ENCODE measurements around the gene KRT83.

KRT83 gene

DNA sequence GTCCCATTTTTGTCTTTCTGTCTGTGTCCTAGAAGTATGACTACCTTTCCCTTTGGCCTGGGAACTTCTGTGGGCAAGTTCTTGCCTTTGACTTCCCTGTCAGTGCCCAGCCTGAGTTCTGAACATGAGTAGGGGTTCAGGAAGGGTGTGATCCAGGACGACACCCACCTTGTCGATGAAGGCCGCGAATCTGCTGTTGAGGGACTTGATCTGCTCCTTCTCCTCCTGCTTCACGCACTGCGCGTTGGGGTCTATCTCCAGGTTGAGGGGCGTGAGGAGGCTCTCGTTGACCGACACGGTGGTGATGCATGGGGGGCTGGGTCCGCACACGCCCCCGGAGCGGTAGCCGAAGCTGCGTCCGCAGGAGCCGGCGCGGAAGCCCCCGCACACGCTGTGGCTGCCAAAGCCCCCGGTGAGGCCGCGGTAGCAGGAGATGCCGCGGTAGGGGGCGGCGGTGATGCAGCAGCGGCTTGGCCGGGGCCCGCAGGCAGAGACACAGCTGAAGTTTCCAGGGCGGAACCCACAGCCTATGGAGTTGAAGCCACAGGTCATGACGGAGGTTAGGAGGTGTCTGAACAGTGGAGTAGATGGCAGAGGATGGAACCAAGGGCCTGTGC, at the start of gene KRT83:
KRT83 (minus strand) TSS at position 615 of the 617 bp plus-strand sequence; CDS start at position 552, 63 bp downstream.
- DNase-seq = no peak

DNA sequence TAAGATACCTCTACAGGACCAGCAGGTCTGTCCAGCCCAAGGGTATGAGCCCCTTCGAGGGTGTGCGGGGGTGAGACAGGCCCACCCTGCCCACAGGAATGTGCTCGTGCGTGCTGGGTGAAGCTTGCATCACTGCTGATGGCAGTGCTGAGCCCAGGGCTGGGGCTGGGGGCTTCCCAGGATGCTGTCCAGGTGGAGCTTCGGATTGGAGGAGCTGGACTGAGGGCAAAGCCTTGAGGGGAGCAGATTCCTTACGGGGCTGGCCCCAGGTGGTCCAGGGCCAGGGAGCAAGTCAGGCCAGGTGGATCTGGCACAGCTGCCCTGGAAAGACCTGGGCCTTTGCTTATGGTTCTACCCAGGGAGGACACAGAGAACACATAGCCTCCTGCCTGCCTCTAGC, 48.6 kb upstream of the KRT83 start:
- no peak for DNase-seq

DNA sequence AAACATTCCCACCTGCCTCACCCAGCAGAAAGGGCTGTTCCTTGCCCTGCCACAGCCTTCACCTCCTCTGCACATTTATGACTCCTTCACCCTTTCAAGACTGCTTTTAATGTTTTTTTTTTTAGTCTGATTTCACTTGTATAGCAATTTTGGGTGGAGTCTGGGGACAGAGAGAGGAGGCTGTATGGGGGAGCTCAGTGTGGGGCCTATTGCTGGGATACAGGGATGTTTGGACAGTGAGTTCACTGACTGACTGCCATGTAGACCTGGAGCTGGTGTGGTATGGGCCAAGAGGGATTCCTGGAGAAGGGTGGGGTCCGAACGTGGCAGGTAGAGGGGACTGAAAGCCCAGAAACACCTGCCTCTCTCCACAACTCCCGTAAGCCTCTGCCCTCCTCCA, 48.0 kb upstream of the KRT83 start:
- DNase-seq = no peak

DNA sequence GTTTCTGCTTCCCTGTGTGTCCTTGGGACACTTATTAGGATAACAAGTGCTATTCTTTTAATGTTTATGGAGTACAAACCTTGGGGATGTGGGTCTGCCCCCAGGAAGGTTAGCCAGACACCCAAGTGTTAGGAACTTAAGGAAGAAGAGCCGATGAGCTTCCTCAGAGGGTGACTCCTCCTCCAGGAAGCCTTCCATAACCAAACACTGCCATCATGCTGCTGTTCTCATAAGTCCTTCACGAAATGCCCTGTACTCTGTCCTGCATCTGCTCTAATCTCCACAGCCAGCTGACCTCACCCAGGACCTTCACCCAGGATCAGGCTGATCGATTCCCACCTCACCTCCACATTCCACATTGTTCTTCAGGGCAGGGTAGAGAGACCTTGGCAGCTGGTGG, 47.3 kb upstream of the KRT83 start:
- no peak for DNase-seq

DNA sequence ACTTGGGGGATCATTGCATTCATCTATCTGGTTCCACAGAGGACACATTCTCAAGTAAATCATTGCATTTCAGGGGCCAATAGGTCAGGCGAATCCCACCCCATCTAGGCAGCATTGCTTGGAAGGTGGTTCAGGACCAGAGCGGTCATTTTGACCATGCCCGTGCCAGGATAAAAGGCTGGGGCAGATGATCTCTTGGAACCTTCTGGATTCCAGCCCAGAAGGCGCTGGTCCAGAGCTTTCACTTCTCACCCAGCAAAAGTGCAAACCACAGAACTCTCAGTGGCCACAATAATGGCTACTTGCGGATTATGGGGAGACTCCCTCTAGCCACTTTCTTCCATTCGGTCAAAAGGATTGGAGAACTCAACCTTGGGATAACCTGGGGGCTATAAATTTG, 46.7 kb upstream of the KRT83 start:
- no peak for DNase-seq

DNA sequence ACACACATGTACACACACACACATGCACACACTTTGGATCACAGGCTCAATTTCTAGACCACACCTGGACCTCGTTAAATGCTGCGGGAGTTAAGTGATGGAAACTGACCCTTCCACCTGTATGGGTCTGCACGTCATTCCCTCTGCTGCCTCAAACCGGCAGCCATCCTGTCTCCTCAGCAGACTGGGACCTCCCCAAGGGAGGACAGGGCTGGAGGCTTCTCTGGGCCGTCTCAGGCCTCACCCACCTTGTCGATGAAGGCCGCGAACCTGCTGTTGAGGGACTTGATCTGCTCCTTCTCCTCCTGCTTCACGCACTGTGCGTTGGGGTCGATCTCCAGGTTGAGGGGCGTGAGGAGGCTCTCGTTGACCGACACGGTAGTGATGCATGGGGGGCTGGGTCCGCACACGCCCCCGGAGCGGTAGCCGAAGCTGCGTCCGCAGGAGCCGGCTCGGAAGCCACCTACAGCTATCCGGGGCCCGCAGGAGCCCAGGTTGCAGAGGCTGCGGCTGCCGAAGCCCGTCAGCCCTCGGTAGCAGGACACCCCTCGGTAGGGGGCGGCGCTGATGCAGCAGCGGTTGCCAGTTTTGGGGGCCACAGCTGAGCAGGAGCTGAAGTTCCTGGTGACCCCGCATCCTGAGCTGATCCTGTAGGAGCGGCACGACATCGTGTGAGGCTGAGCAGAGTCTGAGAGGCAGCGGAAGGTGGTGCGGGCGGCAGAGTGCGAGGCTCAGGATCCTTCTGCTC, 45.7 kb upstream of the KRT83 start, which contains the start of gene KRT85:
KRT85 (minus strand) TSS at position 744 of the 748 bp plus-strand sequence; CDS start at position 668, 76 bp downstream.
- DNase-seq = no peak

DNA sequence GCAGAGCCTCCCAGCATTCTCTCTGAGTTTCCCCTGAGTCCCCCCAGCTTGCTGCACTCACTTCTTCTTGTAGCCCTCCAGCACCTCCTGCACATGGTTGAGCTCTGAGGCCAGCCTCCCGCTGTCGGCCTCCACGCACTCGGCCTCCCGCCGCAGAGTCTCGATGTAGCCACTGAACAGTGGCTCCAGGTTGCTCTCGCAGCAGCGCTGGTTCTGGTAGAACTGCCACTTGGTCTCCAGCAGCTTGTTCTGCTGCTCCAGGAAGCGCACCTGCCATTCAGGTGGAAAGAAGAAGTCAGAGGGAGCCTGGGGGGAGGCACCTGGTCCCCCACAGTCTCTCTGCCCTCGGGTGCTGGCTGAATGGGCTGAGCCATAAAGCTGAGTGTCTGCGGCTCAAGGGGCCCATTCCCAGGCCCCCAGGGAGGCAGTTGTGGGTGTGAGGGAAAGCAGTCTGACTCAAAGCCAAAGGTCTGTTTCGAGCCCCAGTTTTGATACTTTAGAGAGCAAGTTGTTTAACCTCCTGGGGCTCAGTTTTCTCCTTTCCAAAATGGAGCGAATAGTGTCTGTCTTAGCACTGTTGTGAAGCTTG, 43.8 kb upstream of the KRT83 start:
- no peak for DNase-seq

DNA sequence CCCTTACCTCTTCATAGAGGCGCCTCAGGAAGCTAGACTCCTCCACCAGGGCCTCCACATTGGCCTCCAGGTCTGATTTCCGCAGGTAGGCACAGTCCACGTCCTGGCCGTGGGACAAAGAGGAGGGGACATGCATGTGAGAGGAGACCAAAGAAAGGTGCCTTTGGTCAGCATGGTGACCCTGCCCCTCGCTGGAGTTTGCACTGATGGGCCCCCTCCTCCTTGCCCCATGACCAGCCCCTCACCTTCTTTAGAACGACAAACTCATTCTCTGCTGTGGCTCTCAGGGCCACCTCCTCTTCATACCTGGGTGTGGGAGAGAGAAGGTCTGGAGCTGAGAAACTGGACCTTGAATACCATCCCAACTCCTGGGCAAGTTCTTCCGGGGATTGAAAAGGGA, 42.9 kb upstream of the KRT83 start:
- DNase-seq = no peak

DNA sequence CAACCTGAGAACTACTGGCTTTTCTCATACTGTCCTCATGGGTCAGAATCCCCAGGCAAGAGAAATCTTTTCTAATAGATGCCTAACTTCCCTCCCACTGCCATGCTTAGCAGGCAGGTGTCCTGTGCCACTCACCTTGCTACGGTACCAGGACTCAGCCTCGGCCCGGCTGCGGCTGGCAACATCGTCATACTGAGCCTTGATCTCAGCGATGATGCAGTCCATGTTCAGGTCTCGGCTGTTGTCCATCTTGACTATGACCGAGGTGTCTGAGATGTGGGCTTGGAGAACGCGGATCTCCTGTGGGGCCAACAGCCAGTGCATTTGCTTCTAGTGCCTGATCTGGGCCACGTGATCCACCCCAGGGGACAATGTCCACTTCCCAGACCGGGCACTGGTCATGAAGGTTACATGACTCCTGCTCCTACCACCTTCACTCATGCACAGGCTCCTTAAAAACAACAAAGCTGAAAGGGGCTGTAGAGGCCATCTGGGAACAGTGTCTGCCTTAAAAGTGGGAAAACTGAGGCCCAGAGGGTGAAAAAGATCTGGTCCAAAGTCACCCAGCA, 42.0 kb upstream of the KRT83 start:
- no peak for DNase-seq

DNA sequence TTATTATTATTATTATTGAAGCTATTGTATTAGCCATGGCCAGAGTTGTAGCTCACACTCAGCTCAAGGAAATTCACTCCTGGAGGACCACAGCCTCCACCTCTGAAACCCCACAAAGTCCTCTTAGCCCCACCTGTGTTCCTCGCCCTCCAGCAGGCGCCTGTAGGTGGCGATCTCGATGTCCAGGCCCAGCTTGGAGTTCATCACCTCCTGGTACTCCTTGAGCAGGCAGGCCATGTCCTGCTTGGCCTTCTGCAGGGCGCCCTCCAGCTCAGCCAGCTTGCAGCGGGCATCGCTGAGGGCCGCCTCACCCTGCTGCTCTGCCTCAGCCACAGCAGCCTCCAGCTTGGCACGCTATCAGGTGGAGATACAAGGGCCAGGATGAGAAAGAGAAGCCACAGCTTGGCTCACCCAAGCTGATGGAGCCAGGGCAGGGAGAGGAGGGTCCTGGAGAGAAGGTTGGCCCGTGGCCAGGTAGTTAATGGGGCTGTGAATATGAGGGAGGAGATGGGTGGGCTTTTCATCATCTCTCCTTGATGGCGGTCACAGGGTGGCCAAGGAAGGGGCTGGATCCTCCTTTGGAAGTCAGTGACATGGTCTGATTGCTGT, 41.0 kb upstream of the KRT83 start:
- peak in 1 of 2 experiments; percentile 11 for DNase-seq

DNA sequence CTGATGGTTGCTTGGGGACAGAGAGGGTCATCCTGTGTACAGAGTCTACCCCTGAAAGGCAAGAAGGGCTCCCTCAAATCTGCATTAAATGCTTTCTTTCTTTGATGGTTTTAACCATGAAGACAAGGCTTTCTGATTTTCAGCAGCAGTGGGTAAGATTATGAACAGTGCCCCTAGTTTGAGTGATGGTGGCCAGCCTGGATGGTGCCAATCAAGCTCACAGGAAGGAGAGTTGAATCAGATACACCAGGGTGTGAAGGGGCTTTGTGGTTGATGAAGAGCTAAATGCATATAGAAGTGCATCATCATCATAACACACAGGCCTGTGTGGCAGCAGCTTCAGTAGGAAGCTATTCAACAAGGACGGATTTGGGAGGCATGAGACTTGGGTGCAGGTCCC, 40.4 kb upstream of the KRT83 start:
- no peak for DNase-seq

DNA sequence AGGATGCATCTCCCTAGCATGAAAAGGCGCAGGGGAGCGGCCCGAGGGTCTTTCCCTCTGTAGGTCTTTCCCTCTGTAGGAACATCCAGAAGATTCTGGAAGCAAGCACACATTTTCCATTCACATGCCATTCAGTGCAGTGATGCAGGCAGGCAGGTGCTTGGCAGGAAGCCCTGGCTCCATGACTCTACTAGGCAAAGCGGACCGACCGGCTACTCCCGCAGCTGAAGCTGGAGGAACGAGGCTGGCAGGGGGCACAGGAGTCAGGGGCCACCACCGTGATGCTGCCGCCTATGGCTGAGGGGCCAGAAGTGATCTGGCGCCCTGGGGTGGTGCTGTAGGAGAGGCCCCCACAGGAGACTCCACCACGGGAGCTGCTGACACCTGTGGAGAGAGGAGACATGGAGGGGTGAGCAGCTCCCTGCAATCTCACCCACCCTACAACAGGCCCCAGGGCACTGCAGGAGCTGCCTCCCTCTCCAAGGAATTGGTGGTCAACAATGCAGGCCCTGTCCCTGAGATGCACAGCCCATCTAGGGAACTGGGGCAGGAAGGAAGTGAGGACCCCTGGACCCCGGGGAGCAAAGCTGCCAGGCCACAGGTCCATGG, 39.6 kb upstream of the KRT83 start:
- no peak for DNase-seq

DNA sequence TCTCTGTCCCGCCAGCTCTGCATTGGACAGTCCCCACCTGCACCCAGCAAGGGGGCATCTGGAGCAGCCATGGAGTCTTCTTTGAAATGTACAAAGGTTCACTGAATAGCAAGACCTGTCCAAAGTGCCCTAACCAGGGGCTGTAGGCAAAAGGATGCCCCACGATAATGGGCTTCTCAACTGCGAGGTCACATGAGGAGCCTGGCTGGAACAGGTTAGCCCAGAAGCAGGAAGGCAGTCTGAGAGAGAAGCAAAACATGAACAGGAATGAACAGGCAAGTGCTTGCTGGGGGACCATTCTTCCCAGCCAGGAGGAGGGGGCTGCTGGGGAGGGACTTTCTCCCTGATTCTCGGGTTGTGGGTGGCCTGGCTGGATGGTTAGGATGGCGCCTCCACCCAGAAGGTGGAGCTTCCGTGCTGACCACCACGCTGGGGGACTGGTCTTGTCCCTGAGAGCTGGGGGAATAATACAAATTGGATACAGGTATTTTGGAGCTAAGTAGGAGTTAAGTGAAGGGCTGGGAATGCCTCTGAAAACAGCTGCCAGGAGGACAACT, 39.0 kb upstream of the KRT83 start:
- DNase-seq = no peak

DNA sequence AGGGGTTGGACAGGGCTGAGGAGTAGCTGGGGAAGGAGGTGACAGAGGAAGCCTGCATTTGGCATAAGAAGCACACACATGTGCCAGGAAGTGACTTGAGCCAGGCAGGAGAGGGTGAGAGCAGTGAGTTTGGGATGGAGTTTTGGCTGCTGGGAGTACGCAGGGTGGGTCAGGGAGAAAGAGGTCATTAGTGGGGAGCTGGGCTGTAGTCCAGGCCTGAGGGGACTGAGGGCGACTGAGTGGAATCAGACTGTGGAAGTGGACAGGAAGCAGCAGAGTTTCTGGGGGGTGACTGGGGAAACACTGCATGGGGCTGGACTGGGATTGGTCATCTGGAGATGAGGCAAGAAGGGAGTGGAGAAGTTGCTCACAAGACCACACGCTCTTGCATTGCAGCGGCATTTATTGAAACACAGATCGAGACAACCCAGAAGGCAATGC, 38.4 kb upstream of the KRT83 start:
- DNase-seq = no peak

DNA sequence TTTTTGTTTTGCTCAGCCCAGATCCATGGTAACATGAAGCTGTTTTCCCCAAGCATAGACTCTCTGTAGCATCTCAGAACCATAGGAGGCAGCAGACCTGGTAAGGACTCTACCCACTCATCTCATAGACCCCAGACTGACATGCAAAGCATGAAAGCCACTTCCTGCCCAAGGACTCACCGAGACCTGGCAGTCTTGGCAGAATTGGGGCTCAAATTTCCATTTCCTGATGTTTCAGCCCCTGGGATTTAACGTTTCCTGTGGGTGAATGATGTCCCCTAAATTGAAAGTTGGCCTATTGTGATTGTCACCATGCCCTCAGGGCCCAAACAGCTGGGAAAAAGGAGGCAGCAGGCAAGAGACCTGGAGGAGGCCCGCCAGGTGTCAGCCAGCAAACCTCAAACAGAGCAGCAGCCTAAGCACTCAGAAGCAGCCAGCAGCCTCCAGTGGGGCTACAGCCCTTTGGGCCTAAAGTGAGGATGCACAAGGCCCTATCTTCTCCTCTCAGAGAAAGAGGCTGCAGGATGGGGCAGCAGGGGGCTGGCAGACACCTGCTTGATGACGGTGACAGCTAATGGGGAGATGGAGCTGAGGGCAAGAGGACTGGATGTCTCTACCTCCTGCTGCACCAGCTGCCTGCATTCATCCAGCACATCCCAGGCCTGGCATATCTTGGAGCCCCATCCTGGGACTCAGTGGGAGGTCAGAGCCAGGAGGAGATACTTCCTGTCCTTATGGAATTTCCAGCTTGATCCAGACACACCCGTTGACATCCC, 37.6 kb upstream of the KRT83 start:
- DNase-seq = no peak

DNA sequence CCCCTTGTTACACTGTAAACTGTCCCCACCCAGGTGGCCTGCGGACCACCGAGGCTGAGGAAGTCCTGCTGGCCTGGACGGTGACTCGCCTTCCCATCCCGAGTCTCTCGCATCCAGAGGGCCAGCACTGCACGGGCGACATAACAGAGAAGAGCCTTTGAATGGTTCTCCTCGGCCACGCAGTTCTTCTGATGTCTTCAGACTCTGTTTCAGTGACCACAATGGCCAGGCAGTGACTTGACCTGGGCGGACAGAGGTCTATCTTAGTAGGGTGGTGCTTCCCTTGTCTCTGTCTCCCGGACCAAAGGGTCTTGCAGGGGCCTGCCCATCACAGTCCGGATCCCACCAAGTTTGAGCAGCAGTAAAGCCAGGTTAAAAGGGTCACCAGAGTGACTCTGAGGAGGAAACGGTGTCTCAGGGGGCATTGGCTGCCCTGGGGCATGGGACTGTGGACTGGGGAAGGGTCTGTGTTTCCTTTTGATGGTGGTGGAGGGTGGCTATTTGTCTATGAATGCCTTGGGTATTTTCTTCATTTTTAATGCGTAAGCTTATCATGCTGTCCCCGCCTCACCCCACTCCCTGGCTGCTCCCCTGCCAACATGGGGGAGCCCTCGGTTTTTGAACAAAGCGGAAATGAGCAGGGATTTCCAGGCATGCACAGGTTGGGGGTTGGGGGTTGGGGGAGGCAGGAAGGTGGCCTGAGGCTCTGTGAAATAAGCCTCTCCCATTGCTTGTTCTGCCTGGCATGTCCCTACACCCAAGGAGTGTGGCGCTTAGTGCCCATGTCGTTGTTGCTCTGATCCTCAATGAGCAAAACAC, 35.8 kb upstream of the KRT83 start:
- no peak for DNase-seq

DNA sequence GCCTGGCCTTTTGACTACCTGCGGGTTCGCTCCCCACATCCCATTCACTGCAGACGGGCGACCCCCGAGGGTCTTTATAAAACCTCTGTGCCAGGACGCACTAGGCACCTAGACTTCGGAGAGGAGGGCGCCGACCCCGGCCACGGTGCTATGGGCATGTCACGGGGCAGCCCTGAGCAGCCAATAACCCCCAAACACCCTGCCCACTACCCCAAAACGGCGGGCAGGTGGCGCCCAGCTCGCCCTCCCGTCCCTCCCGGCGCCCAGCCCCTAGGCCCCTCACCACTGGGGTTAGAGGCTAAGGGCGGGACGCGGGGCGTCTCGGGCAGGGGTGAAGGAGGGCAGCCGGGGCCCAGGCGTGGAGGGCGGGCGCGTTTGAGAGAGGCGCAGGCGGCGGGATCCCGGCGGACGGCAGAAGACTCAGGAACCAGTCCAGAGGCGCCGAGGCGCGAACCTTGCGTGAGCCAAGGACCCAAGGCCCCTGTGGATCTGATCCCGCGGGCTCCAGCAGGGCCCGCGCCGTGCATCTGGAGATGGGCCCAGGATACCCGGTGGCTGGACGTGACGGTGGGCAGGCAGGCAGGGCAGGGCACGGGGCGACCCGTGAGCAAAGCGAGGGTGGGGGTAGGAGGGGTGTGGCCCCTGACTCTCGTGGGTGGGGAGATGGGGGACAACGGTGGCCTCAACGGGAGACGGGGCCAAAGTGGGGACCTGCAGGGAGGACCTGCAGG, 35.0 kb upstream of the KRT83 start:
- DNase-seq = no peak

DNA sequence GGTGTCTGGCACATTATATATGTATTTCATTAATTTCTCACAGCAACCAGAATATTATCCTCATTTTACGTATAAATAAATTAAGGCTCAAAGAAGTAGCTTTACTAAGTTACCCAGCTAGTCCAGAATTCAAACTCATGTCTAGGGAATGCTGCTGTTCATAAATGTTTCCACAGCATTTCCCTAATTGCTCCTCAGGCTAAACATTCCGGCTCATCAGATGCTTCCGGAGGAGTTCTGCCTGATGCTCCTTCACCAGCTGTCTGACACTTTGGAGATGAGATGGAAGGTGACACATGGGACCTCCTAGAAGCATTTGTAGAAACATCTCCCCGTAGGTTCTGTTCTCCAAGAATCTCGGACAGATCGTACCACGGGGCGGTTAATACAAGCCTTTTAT, 34.0 kb upstream of the KRT83 start:
- DNase-seq = no peak

DNA sequence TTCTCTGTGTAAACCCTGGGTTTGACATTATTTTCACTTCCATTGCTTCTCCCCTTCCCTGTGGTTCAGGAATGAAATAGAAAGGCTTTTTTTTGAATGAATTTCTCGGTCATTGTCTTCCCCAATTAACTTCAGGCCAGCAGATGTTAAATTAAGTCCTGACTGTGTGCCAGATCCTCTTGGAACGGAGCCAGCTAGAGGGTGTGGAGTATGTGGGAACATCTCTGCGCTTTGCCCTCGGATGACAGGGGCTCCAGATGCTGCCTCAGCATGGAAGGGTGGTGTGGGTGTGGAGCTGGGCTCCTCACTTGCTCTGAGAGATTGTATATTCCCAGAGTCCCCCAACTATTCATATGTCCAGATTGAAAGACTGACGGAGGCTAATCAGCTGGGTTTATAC, 33.0 kb upstream of the KRT83 start:
- no peak for DNase-seq

DNA sequence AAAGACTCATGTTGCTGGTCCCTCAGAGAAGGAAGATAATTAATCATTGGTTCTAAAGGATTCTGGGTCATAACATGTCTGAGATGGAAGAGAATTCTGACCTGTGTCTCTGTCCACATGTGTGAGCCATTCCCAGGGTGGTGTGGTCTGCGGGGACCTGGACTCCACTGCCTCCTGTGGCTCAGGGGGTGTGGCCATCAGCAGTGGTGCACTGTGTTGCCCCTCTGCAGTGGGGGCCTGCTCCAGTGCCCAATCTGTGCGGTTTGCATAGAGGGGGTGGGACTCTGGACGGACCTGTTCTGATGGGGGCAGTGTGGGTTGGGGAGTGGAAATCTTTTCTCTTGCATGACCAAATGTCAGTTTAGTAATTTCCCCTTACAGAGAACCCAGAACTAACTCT, 32.6 kb upstream of the KRT83 start:
- no peak for DNase-seq

Measured in activated CD4-positive, alpha-beta T cell treated with anti-CD3 and anti-CD28 coated beads, Interleukin-2, amount 50 U/mL, for 48 hours (primary cell).